ENCODE data around the gene C15orf40.
"Not testable (repeated sequence)": the region's sequence is repeated elsewhere in the genome, so short reads cannot be mapped to it uniquely, and the experiment has no call there.

C15orf40 gene

DNA sequence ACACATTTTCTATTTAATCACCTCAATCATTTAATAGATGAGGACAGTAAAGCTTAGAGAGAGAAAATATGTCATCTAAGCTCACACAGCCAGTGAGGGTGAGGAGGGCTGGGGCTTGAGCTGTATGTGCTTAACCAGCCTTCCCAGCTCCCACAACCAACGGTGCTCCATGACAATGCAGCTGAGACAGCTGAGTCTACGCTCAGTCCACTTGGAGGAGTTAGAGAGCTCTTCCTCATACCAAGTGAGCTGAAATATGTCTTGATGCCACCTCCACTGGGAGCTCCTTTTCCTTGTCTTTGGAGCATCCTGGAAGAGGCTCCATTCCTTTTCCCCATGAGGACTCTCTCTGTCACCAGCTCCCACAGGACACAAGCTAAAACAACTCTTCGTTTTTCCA is 68.3 kb downstream of the C15orf40 start:
- H3K36me3 ChIP-seq (ENCODE audit: control insufficient read depth, insufficient read depth, low read length) = no peaks in the 10 kb centered on the region
- H3K9me3 ChIP-seq (ENCODE audit: control insufficient read depth, low read length) = no peaks in the 10 kb centered on the region
- H3K27ac ChIP-seq (ENCODE audit: insufficient read depth, low read depth, low read length, poor library complexity, severe bottlenecking) = no peak overlapping the region
- no peaks in the 10 kb centered on the region for H3K4me1 ChIP-seq (ENCODE audit: control insufficient read depth, insufficient read depth, low read length)
- no peaks in the 10 kb centered on the region for H3K27me3 ChIP-seq (ENCODE audit: control insufficient read depth, insufficient read depth, low read length, poor library complexity, severe bottlenecking)
- 80 to 83% methylated on average over 3 of the region's 3 CpGs for WGBS, 2 experiments
- no peak overlapping the region for H3K4me3 ChIP-seq (ENCODE audit: insufficient read depth, low read depth, low read length)

DNA sequence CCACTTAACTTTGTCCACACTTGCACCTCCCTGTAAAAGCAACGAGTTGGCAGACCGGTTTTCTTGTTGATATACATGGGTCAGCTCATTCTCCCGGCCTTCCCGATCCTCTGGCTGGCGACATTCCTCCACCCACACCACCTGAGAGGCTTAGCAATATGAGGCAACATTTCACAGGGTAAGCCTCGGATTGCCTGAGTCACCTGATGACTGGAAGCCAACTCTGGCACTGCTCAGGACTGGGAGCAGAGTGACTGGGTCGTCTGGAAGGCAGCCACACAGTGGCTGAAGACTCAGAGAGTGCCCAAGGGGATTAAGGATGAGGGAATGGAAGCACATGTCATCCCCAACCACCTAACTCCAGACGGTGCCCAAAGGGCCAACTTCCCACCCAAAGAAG is 68.7 kb downstream of the C15orf40 start:
- Histone ChIP-seq H3K9me3 (ENCODE audit: control insufficient read depth, low read length) (no peaks in the 10 kb centered on the region), H3K4me1 (ENCODE audit: control insufficient read depth, insufficient read depth, low read length) (no peaks in the 10 kb centered on the region), H3K27me3 (ENCODE audit: control insufficient read depth, insufficient read depth, low read length, poor library complexity, severe bottlenecking) (no peaks in the 10 kb centered on the region), H3K27ac (ENCODE audit: insufficient read depth, low read depth, low read length, poor library complexity, severe bottlenecking) (no peak overlapping the region), H3K4me3 (ENCODE audit: insufficient read depth, low read depth, low read length) (no peak overlapping the region), H3K36me3 (ENCODE audit: control insufficient read depth, insufficient read depth, low read length) (no peaks in the 10 kb centered on the region)
- WGBS, 2 experiments = 87% methylated on average over 7 to 8 of the region's 8 CpGs

DNA sequence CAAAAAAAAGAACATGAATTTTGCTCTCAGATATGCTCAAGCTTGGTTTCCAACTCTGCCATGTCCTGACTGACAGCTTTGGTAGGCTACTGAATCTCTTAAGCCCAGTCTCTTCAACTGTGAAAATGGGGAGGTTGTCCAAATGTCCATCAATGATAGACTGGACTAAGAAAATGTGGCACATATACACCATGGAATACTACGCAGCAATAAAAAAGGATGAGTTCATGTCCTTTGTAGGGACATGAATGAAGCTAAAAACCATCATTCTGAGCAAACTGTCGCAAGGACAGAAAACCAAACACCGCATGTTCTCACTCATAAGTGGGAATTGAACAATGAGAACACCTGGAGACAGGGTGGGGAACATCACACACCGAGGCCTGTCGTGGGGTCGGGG is 71.8 kb downstream of the C15orf40 start:
- H3K4me3 ChIP-seq (ENCODE audit: insufficient read depth, low read depth, low read length); H3K4me1 ChIP-seq (ENCODE audit: control insufficient read depth, insufficient read depth, low read length); H3K36me3 ChIP-seq (ENCODE audit: control insufficient read depth, insufficient read depth, low read length); H3K27ac ChIP-seq (ENCODE audit: insufficient read depth, low read depth, low read length, poor library complexity, severe bottlenecking); H3K27me3 ChIP-seq (ENCODE audit: control insufficient read depth, insufficient read depth, low read length, poor library complexity, severe bottlenecking); H3K9me3 ChIP-seq (ENCODE audit: control insufficient read depth, low read length): not testable (repeated sequence)
- 92 to 93% methylated on average over 6 of the region's 6 CpGs for WGBS, 2 experiments

Measured in ectodermal cell (in vitro differentiated cells).